Measurements from ENCODE around the gene METTL25B. TPM values are rescaled to one million over a fixed set of nuclear protein-coding genes. Genes with fewer than 3 reads are reported as not detected.
A peak's percentile ranks its signal among the peaks of the same experiment; 100 is the strongest.

The METTL25B gene
- total and polyA plus RNA-seq, 2 of the 13 experiments (the other 11 are each of a cell fraction or from before 2014, with no cell fraction given), result 11.9 to 24.0 TPM

GRCh38 chr1:156689035-156689952, 39.0 kb upstream of the METTL25B start (continued):
- TF ChIP-seq RFX3 (CRISPR knock-in tag; IDR thresholded peaks at IDR 0.05) (no peak), ZBTB33 (CRISPR knock-in tag; IDR thresholded peaks at IDR 0.05) (no peak), ZNF746 (CRISPR knock-in tag; IDR thresholded peaks at IDR 0.05) (no peak), NPAS2 (CRISPR knock-in tag; IDR thresholded peaks at IDR 0.05; ENCODE audit: borderline replicate concordance) (no peak), CTCF (CRISPR knock-in tag; IDR thresholded peaks at IDR 0.05) (peak; percentile 98), REPIN1 (CRISPR knock-in tag; IDR thresholded peaks at IDR 0.05; ENCODE audit: borderline replicate concordance, low read depth) (peak; percentile 50; the same call in 1 of the 2 replicates), ZNF292 (CRISPR knock-in tag; IDR thresholded peaks at IDR 0.05; ENCODE audit: borderline replicate concordance, low read depth) (no peak), SALL1 (CRISPR knock-in tag; IDR thresholded peaks at IDR 0.05) (peak; percentile 60; the same call in 1 of the 2 replicates), HCFC1 (IDR thresholded peaks at IDR 0.05; ENCODE audit: low read depth, low read length) (0 out of 2 replicates have a peak, but pooled peaks have one; percentile 8), ZNF317 (CRISPR knock-in tag; IDR thresholded peaks at IDR 0.05) (no peak), ZC3H13 (CRISPR knock-in tag; IDR thresholded peaks at IDR 0.05) (no peak), PLSCR1 (CRISPR knock-in tag; IDR thresholded peaks at IDR 0.05; ENCODE audit: borderline replicate concordance) (no peak), JDP2 (CRISPR knock-in tag; IDR thresholded peaks at IDR 0.05; ENCODE audit: borderline replicate concordance) (no peak), PHF21A (CRISPR knock-in tag; IDR thresholded peaks at IDR 0.05) (0 out of 2 replicates have a peak, but pooled peaks have one; percentile 24), AHR (CRISPR knock-in tag; IDR thresholded peaks at IDR 0.05) (0 out of 2 replicates have a peak, but pooled peaks have one; percentile 23), ZFP62 (CRISPR knock-in tag; IDR thresholded peaks at IDR 0.05) (no peak), ZNF510 (CRISPR knock-in tag; IDR thresholded peaks at IDR 0.05; ENCODE audit: low read depth) (no peak), HDAC6 (IDR thresholded peaks at IDR 0.05; ENCODE audit: low read depth, low read length) (no peak), BCL6 (CRISPR knock-in tag; IDR thresholded peaks at IDR 0.05) (peak; percentile 18; the same call in 1 of the 2 replicates), MYC (CRISPR knock-in tag; IDR thresholded peaks at IDR 0.05; ENCODE audit: borderline replicate concordance) (0 out of 2 replicates have a peak, but pooled peaks have one; percentile 24), MED13 (CRISPR knock-in tag; IDR thresholded peaks at IDR 0.05) (no peak), SRSF4 (IDR thresholded peaks at IDR 0.05; ENCODE audit: low read depth, low read length, poor library complexity, severe bottlenecking) (no peak), GATAD2A (CRISPR knock-in tag; IDR thresholded peaks at IDR 0.05) (peak; percentile 45; the same call in 1 of the 2 replicates), FOSL2 (CRISPR knock-in tag; IDR thresholded peaks at IDR 0.05) (peak; percentile 38; the same call in 1 of the 2 replicates)

Data from HepG2 (cell line).